PC-3 (cell line): ENCODE results near the gene CXCR4. TPM values are rescaled to one million over a fixed set of nuclear protein-coding genes. Genes with fewer than 3 reads are reported as not detected.
A peak's percentile ranks its signal among the peaks of the same experiment; 100 is the strongest.

Source experiments
- ATAC-seq: fragments of 200-7000 bp; cut with Tn5 transposase; 2 replicates; pipeline ENCODE4 v1.9.1; 2020; ENCODE audit warnings: mild to moderate bottlenecking, moderate library complexity
- BruUV-seq: library from RNA; stranded (reverse); fragments of 400-500 nt; replicated peaks from 2 replicates; lab custom pipeline; 2021; lab: Mats Ljungman, UMichigan
- CTCF ChIA-PET: fragments of 300-600 bp; sonication (Branson Sonifier 250); formaldehyde crosslinking; loops from one replicate; lab custom pipeline; 2022; ENCODE audit warnings: antibody characterized with exemption; lab: Charles Lee
- POLR2A ChIA-PET: fragments of 300-600 bp; sonication (Branson Sonifier 250); formaldehyde crosslinking; loops from one replicate; lab custom pipeline; 2022; ENCODE audit warnings: antibody characterized with exemption; ENCODE audit not compliant: unreplicated experiment; lab: Charles Lee
- DNase-seq: peaks from one replicate; pipeline ENCODE4 v3.0.0-alpha.2; 2015
- H2AFZ ChIP-seq: fragments of 300-600 bp; sonication (generic); 2 replicates; pipeline ENCODE4 v1.6.0; 2016; ENCODE audit warnings: antibody characterized with exemption, low read length
- H3F3A ChIP-seq: fragments of 300-600 bp; sonication (generic); one replicate; pipeline ENCODE4 v1.6.0; 2017; ENCODE audit warnings: antibody characterized with exemption, low read length, control low read depth, mild to moderate bottlenecking; ENCODE audit not compliant: unreplicated experiment
- H3K27ac ChIP-seq: fragments of 300-600 bp; sonication (generic); 2 replicates; pipeline ENCODE4 v1.5.1; 2016; ENCODE audit warnings: mild to moderate bottlenecking, low read length
- H3K27me3 ChIP-seq: fragments of 300-600 bp; sonication (generic); 2 replicates; pipeline ENCODE4 v1.6.1; 2016; ENCODE audit warnings: low read length, mixed read lengths
- H3K36me3 ChIP-seq: fragments of 300-600 bp; sonication (generic); 2 replicates; pipeline ENCODE4 v1.6.1; 2016; ENCODE audit warnings: low read depth, mixed run types, low read length, mixed read lengths
- H3K4me1 ChIP-seq: fragments of 300-600 bp; sonication (generic); 2 replicates; pipeline ENCODE4 v1.5.1; 2016; ENCODE audit warnings: low read length; ENCODE audit not compliant: insufficient read depth
- H3K4me2 ChIP-seq: fragments of 300-600 bp; sonication (generic); 2 replicates; pipeline ENCODE4 v1.6.0; 2016; ENCODE audit warnings: low read length
- H3K4me3 ChIP-seq: fragments of 300-600 bp; sonication (generic); 2 replicates; pipeline ENCODE4 v1.5.1; 2016; ENCODE audit warnings: mild to moderate bottlenecking, low read length, mixed read lengths
- H3K79me2 ChIP-seq: fragments of 300-600 bp; sonication (generic); 2 replicates; pipeline ENCODE4 v1.6.1; 2017; ENCODE audit warnings: low read length, mixed read lengths
- H3K9ac ChIP-seq: fragments of 300-600 bp; sonication (generic); 2 replicates; pipeline ENCODE4 v1.6.0; 2016; ENCODE audit warnings: mild to moderate bottlenecking, low read length
- H3K9me2 ChIP-seq: fragments of 300-600 bp; sonication (generic); replicated peaks from 2 replicates; pipeline ENCODE4 v1.6.1; 2016; ENCODE audit warnings: mixed run types, low read length, mixed read lengths
- H3K9me3 ChIP-seq: fragments of 300-600 bp; sonication (generic); 2 replicates; pipeline ENCODE4 v1.6.1; 2016; ENCODE audit warnings: low read length, mixed read lengths
- H4K20me1 ChIP-seq: fragments of 300-600 bp; sonication (generic); 2 replicates; pipeline ENCODE4 v1.6.1; 2016; ENCODE audit warnings: low read length, mixed read lengths
- CTCF ChIP-seq: fragments of 300-600 bp; sonication (generic); conservative IDR thresholded peaks from 2 replicates; pipeline ENCODE4 v1.5.1; 2017; ENCODE audit warnings: antibody characterized with exemption, low read depth, mild to moderate bottlenecking, low read length
- EZH2 ChIP-seq: fragments of 300-600 bp; sonication (generic); IDR thresholded peaks from one replicate; pipeline ENCODE4 v1.6.1; 2017; ENCODE audit warnings: antibody characterized with exemption, mild to moderate bottlenecking, low read length; ENCODE audit not compliant: unreplicated experiment
- EZH2phosphoT487 ChIP-seq: fragments of 300-600 bp; sonication (generic); IDR thresholded peaks from 2 replicates; pipeline ENCODE4 v1.6.1; 2018; ENCODE audit warnings: mild to moderate bottlenecking, antibody characterized with exemption, low read length, borderline replicate concordance
- intact Hi-C: fragments of 100-400 bp; cut with micrococcal nuclease; formaldehyde crosslinking; loops from 2 replicates; pipeline ENCODE4 v1.9.0; 2023
- total RNA-seq: library from RNA; depleted of rRNA; stranded (reverse); fragments of >200 nt; gene quantifications from 2 replicates; pipeline ENCODE4 v1.2.3, GENCODE V29; 2014

The CXCR4 gene
- total RNA-seq, 1 experiment from 2014 or later = 2.1 TPM

- H3K9me2 ChIP-seq = no peaks in the 10 kb centered on the region
- H3K9me3 ChIP-seq = no peaks in the 10 kb centered on the region
- no peak overlapping the region for H2AFZ ChIP-seq
- ATAC-seq (no peak), DNase-seq (no peak)
- intact Hi-C loops = loop anchor here (5.0 to 10.0 kb wide), 3 partner anchors 117 to 255 kb away; no protein-coding TSS in a partner anchor
- H3K4me3 ChIP-seq = no peak overlapping the region
- H3K9ac ChIP-seq = no peak overlapping the region
- TF ChIP-seq EZH2 (no peak), EZH2phosphoT487 (peak; percentile 3; the same call in 1 of the 2 replicates), CTCF (no peak)
- ChIA-PET POLR2A (no interaction called here), CTCF (no interaction called here)
- no peaks in the 10 kb centered on the region for H3K36me3 ChIP-seq
- no peak overlapping the region for H3K27ac ChIP-seq
- H4K20me1 ChIP-seq = no peaks in the 10 kb centered on the region
- no TSS peak for BruUV-seq
- no peaks in the 10 kb centered on the region for H3K79me2 ChIP-seq
- no peak overlapping the region for H3K4me2 ChIP-seq
- H3K4me1 ChIP-seq = peaks cover 17% of the 10 kb centered on the region; the same call in 1 of the 2 replicates
- no peaks in the 10 kb centered on the region for H3F3A ChIP-seq
- H3K27me3 ChIP-seq = peaks cover 94% of the 10 kb centered on the region
Observed at GRCh38 chr2:136119717-136120675, 2.0 kb upstream of the CXCR4 start.

- Histone ChIP-seq H3K4me3 (peak overlapping the region; percentile 65), H2AFZ (no peak overlapping the region), H3K9ac (no peak overlapping the region), H3F3A (no peaks in the 10 kb centered on the region), H3K4me1 (peaks cover 17% of the 10 kb centered on the region; the same call in 1 of the 2 replicates), H3K36me3 (no peaks in the 10 kb centered on the region), H3K4me2 (peak overlapping the region; percentile 85), H3K9me3 (no peaks in the 10 kb centered on the region), H3K27ac (no peak overlapping the region), H3K27me3 (peaks cover 93% of the 10 kb centered on the region), H3K79me2 (no peaks in the 10 kb centered on the region), H3K9me2 (no peaks in the 10 kb centered on the region), H4K20me1 (no peaks in the 10 kb centered on the region)
- BruUV-seq = no TSS peak
- POLR2A ChIA-PET = no interaction called here
- TF ChIP-seq CTCF = no peak
- peak; percentile 15 for TF ChIP-seq EZH2
- TF ChIP-seq EZH2phosphoT487 = 0 out of 2 replicates have a peak, but pooled peaks have one; percentile 14
- DNase-seq = no peak
- intact Hi-C loops = loop anchor here (5.0 kb wide), 2 partner anchors 118 to 137 kb away; no protein-coding TSS in a partner anchor
- no peak for ATAC-seq
- CTCF ChIA-PET = no interaction called here
Observed at GRCh38 chr2:136118819-136119716, 1.1 kb upstream of the CXCR4 start.
